SK-N-SH (cell line): ENCODE measurements around the gene HUNK. TPM values are rescaled to one million over a fixed set of nuclear protein-coding genes. Genes with fewer than 3 reads are reported as not detected.

Experiments
- CTCF ChIA-PET: fragments of 300-600, 350-600 bp; formaldehyde crosslinking; extraction: SDS; loops from one replicate; lab custom pipeline; 2021; lab: Yijun Ruan, JAX
- POLR2A ChIA-PET: fragments of 350-600 bp; sonication (Branson Sonifier 250); formaldehyde crosslinking; extraction: SDS; loops from one replicate; lab custom pipeline; 2020; ENCODE audit warnings: antibody characterized with exemption, inconsistent platforms; lab: Yijun Ruan, JAX
- DNase-seq: peaks from one replicate; pipeline ENCODE4 v3.0.0; 2012
- H2AFZ ChIP-seq: fragments of 200-600 bp; sonication (generic); 2 replicates; pipeline ENCODE4 v1.8.1; 2016; ENCODE audit warnings: antibody characterized with exemption, mild to moderate bottlenecking, low read depth
- H3F3A ChIP-seq: fragments of 200-600 bp; sonication (generic); replicated peaks from 2 replicates; pipeline ENCODE3; 2016; ENCODE audit warnings: antibody characterized with exemption, mild to moderate bottlenecking; ENCODE audit not compliant: insufficient read depth
- H3K27ac ChIP-seq, 2 experiments: fragments of 200-500 bp in 1 of 2; fragments of 200-600 bp in 1 of 2; sonication (Bioruptor generic) in 1 of 2; sonication (generic), shearing (Covaris generic) in 1 of 2; 2 replicates each; pipeline versions ENCODE4 v1.5.1 to v1.6.1; 2014 to 2016; ENCODE audit warnings: low read depth in 2 of 2, inconsistent platforms in 1 of 2, low read length in 1 of 2, mild to moderate bottlenecking in 1 of 2, mixed read lengths in 1 of 2
- H3K27me3 ChIP-seq: fragments of 200-600 bp; sonication (generic), shearing (Covaris generic); 2 replicates; pipeline ENCODE4 v1.6.1; 2016; ENCODE audit warnings: mixed run types; ENCODE audit not compliant: insufficient read depth
- H3K36me3 ChIP-seq, 2 experiments: fragments of 200-500 bp in 1 of 2; fragments of 200-600 bp in 1 of 2; sonication (Bioruptor generic) in 1 of 2; sonication (generic) in 1 of 2; replicated peaks in 1 of 2; 2 replicates each; pipeline versions ENCODE3 to v1.5.1; 2014 to 2016; ENCODE audit warnings: low read length in 1 of 2, mild to moderate bottlenecking in 1 of 2; ENCODE audit not compliant: insufficient read depth in 2 of 2, control insufficient read depth in 1 of 2
- H3K4me1 ChIP-seq, 2 experiments: fragments of 200-500 bp in 1 of 2; fragments of 200-600 bp in 1 of 2; sonication (Bioruptor generic) in 1 of 2; sonication (generic), shearing (Covaris generic) in 1 of 2; 2 replicates each; pipeline versions ENCODE4 v1.5.1 to v1.6.1; 2014 to 2016; ENCODE audit warnings: low read depth in 1 of 2, low read length in 1 of 2, mixed run types in 1 of 2; ENCODE audit not compliant: insufficient read depth in 2 of 2, control insufficient read depth in 1 of 2
- H3K4me2 ChIP-seq: fragments of 200-600 bp; sonication (generic), shearing (Covaris generic); 2 replicates; pipeline ENCODE4 v1.6.1; 2017; ENCODE audit warnings: mixed run types
- H3K4me3 ChIP-seq, 2 experiments: fragments of 200-500 bp in 1 of 2; fragments of 200-600 bp in 1 of 2; sonication (Bioruptor generic) in 1 of 2; sonication (generic), shearing (Covaris generic) in 1 of 2; 2 replicates each; pipeline versions ENCODE4 v1.5.1 to v1.8.1; 2014 to 2016; ENCODE audit warnings: low read depth in 2 of 2, inconsistent platforms in 1 of 2, low read length in 1 of 2, mild to moderate bottlenecking in 1 of 2, mixed read lengths in 1 of 2, moderate library complexity in 1 of 2
- H3K79me2 ChIP-seq: fragments of 200-600 bp; sonication (generic); 2 replicates; pipeline ENCODE4 v1.8.1; 2017; ENCODE audit warnings: mild to moderate bottlenecking; ENCODE audit not compliant: insufficient read depth
- H3K9ac ChIP-seq: fragments of 200-600 bp; sonication (generic); 2 replicates; pipeline ENCODE4 v1.6.1; 2017; ENCODE audit warnings: mixed run types
- H3K9me2 ChIP-seq: fragments of 200-600 bp; sonication (generic); 2 replicates; pipeline ENCODE4 v1.6.1; 2017; ENCODE audit warnings: mixed run types
- H3K9me3 ChIP-seq: fragments of 200-600 bp; sonication (generic); 2 replicates; pipeline ENCODE4 v1.6.1; 2017; ENCODE audit warnings: mixed run types, mild to moderate bottlenecking, moderate library complexity
- H4K20me1 ChIP-seq: fragments of 200-600 bp; sonication (generic); 2 replicates; pipeline ENCODE4 v1.6.1; 2017; ENCODE audit warnings: mild to moderate bottlenecking, mixed run types; ENCODE audit not compliant: insufficient read depth
- FOXJ3 ChIP-seq: sonication (generic); formaldehyde crosslinking; IDR thresholded peaks from 2 replicates; pipeline ENCODE4 v1.5.1; 2020; ENCODE audit warnings: mild to moderate bottlenecking, missing genetic modification reagents
- GABPA ChIP-seq: IDR thresholded peaks from 2 replicates; pipeline ENCODE4 v1.4.0; 2012; ENCODE audit warnings: low read depth, mild to moderate bottlenecking
- GATA2 ChIP-seq: sonication (generic); formaldehyde crosslinking; IDR thresholded peaks from 2 replicates; pipeline ENCODE4 v1.5.0; 2020; ENCODE audit warnings: mild to moderate bottlenecking, missing genetic modification reagents
- MEF2A ChIP-seq: IDR thresholded peaks from 2 replicates; pipeline ENCODE4 v1.4.0; 2012; ENCODE audit warnings: low read depth, borderline replicate concordance
- NRF1 ChIP-seq: IDR thresholded peaks from 2 replicates; pipeline ENCODE4 v1.6.1; 2012; ENCODE audit warnings: low read depth, mild to moderate bottlenecking, low read length
- POLR2AphosphoS5 ChIP-seq: IDR thresholded peaks from 2 replicates; pipeline ENCODE4 v1.6.1; 2012; ENCODE audit warnings: low read depth, low read length
- RAD21 ChIP-seq: IDR thresholded peaks from 2 replicates; pipeline ENCODE4 v1.6.1; 2012; ENCODE audit warnings: mild to moderate bottlenecking, low read length
- RCOR1 ChIP-seq: fragments of 150-350 bp; IDR thresholded peaks from 2 replicates; pipeline ENCODE4 v1.6.1; 2017; ENCODE audit warnings: antibody characterized with exemption, low read length
- RFX5 ChIP-seq: IDR thresholded peaks from 2 replicates; pipeline ENCODE4 v1.6.1; 2012; ENCODE audit warnings: mild to moderate bottlenecking, improper control_type of control experiment, low read length
- RXRA ChIP-seq: IDR thresholded peaks from 2 replicates; pipeline ENCODE4 v1.4.0; 2012; ENCODE audit warnings: low read depth, mild to moderate bottlenecking, borderline replicate concordance
- SIN3A ChIP-seq: IDR thresholded peaks from 2 replicates; pipeline ENCODE4 v1.6.1; 2012; ENCODE audit warnings: low read depth, mild to moderate bottlenecking, low read length, moderate library complexity, borderline replicate concordance
- SMC3 ChIP-seq: IDR thresholded peaks from 2 replicates; pipeline ENCODE4 v1.6.1; 2012; ENCODE audit warnings: low read depth, low read length, improper control_type of control experiment
- TEAD4 ChIP-seq: IDR thresholded peaks from 2 replicates; pipeline ENCODE4 v1.4.0; 2012; ENCODE audit warnings: mild to moderate bottlenecking, borderline replicate concordance; ENCODE audit not compliant: insufficient read depth
- WGBS: methylation state at CpG from one replicate; pipeline ENCODE4 v1.1.6; 2017; ENCODE audit warnings: low lambda C conversion rate; 5-methylcytosine and 5-hydroxymethylcytosine counted together
- polyA plus RNA-seq, 3 experiments: library from polyadenylated mRNA; depleted of rRNA; stranded (reverse); fragments of >200 nt; gene quantifications; 2 replicates each; pipeline ENCODE4 v1.2.3, GENCODE V29; 2012
- TF ChIP-seq, protein P1 (sequence below): fragments of 200-600 bp; sonication (generic); IDR thresholded peaks from 2 replicates; pipeline ENCODE4 v1.6.1; 2017; ENCODE audit warnings: antibody characterized with exemption, mild to moderate bottlenecking, moderate library complexity
- TF ChIP-seq, protein P2 (sequence below): fragments of 150-350 bp; IDR thresholded peaks from 2 replicates; pipeline ENCODE4 v1.6.1; 2016; ENCODE audit warnings: mild to moderate bottlenecking, low read depth, low read length
- TF ChIP-seq, protein P3 (sequence below): IDR thresholded peaks from 2 replicates; pipeline ENCODE4 v1.4.0; 2012; ENCODE audit warnings: low read depth, borderline replicate concordance

Gene HUNK
- polyA plus RNA-seq, 1 of the 3 experiments (the other 2 are of a cell fraction): 0.31 TPM

DNA sequence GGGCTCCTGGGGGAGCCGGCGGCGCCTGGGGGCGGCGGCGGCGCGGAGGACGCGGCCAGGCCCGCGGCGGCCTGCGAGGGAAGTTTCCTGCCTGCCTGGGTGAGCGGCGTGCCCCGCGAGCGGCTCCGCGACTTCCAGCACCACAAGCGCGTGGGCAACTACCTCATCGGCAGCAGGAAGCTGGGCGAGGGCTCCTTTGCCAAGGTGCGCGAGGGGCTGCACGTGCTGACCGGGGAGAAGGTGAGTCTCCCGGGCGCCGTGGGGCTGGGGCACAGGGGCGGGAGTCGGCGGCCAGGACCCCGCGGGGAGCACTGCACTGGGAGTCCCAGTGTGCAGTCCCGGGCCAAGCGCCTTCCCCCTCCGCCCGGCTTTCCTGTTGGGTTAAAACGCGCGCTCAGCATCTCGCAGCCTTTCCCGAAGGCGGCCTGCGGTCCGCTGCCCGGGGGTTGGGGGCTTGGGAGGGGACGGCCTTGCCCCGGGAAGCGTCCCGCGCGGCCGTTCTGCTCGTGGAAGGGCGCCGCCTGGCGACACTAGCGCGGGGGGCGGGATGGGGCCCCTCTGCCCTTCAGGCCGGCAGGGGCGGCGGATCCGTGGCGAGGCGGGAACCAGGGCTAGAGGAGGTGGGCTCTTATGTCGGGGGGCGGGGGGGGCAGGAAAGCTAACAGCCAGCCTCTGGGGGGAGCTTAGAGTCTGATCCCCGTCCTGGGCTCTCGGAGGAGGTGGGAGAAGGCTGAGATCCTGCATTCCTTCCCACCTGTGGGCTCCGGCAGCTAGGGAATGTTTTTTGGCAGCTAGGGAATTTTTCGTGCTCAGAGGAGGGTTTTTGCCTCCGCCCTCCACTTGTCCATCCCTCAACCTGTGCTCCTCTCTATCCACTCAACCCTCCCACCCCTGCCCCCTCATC is 1.1 kb downstream of the HUNK start:
- Histone ChIP-seq H3K4me2 (peak overlapping the region; percentile 99), H3K36me3 (no peaks in the 10 kb centered on the region), H3K79me2 (no peaks in the 10 kb centered on the region; the same call in 1 of the 2 replicates), H3F3A (no peaks in the 10 kb centered on the region), H3K27ac (peak overlapping the region in 1 of 2 experiments; percentile 34; a peak in 1 of 4 replicates), H3K9ac (peak overlapping the region; percentile 46; the same call in 1 of the 2 replicates), H3K4me3 (peak overlapping the region; percentile 55 to 75; a peak in 3 of 4 replicates), H3K9me3 (no peaks in the 10 kb centered on the region), H3K9me2 (no peaks in the 10 kb centered on the region), H3K27me3 (peaks cover 5% of the 10 kb centered on the region), H4K20me1 (no peaks in the 10 kb centered on the region), H3K4me1 (peaks cover 0 to 20% of the 10 kb centered on the region in 2 experiments; a peak in 1 of 4 replicates), H2AFZ (peak overlapping the region; percentile 72; the same call in 1 of the 2 replicates)
- ChIA-PET POLR2A (interaction anchor here (1.3 kb wide), 1 partner anchor 383 kb away, joined by 8 read pairs; no protein-coding TSS in a partner anchor), CTCF (interaction anchor here (0.7 to 8.6 kb wide), 28 partner anchors 8 to 486 kb away, joined by 3 to 75 read pairs (median 4); no protein-coding TSS in a partner anchor)
- 46% methylated on average over 3 of the region's 77 CpGs for WGBS
- no peak for TF ChIP-seq FOXJ3 (CRISPR knock-in tag)
- no peak for TF ChIP-seq GABPA
- 0 out of 2 replicates have a peak, but pooled peaks have one; percentile 17 for TF ChIP-seq GATA2 (CRISPR knock-in tag)
- no peak for TF ChIP-seq RFX5
- TF ChIP-seq MEF2A: no peak
- peak; percentile 40; the same call in 1 of the 2 replicates for TF ChIP-seq SMC3
- TF ChIP-seq, protein P1, sequence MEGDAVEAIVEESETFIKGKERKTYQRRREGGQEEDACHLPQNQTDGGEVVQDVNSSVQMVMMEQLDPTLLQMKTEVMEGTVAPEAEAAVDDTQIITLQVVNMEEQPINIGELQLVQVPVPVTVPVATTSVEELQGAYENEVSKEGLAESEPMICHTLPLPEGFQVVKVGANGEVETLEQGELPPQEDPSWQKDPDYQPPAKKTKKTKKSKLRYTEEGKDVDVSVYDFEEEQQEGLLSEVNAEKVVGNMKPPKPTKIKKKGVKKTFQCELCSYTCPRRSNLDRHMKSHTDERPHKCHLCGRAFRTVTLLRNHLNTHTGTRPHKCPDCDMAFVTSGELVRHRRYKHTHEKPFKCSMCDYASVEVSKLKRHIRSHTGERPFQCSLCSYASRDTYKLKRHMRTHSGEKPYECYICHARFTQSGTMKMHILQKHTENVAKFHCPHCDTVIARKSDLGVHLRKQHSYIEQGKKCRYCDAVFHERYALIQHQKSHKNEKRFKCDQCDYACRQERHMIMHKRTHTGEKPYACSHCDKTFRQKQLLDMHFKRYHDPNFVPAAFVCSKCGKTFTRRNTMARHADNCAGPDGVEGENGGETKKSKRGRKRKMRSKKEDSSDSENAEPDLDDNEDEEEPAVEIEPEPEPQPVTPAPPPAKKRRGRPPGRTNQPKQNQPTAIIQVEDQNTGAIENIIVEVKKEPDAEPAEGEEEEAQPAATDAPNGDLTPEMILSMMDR: peak; percentile 61
- peak; percentile 39; the same call in 1 of the 2 replicates for TF ChIP-seq RAD21
- peak; percentile 91 for DNase-seq

DNA sequence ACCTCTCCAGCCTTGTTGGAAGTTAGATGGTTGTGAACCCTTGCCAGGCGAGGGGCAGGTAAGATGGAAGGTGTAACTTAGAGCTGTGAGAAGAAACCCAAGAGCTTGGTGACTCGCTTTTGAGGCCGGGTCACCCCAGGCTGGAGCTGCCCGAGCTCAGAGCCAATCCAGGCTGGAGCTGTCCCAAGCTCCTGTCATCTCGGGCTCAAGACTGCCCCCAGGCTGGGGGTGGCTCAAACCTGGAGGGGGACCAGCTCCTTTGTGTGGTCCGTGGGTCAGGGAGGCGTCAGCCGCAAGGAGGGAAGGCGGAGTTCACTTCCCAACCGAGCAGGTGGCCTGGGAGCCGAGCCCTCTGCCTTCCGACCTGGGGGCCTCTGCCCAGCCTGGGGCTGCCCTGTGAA is 2.0 kb downstream of the HUNK start:
- 87% methylated on average over 6 of the region's 12 CpGs for WGBS

More for the DNA sequence above, 2.0 kb downstream of the HUNK start:
- Histone ChIP-seq H3K79me2 (no peaks in the 10 kb centered on the region; the same call in 1 of the 2 replicates), H3K9me3 (no peaks in the 10 kb centered on the region), H3K9ac (no peak overlapping the region), H3K9me2 (no peaks in the 10 kb centered on the region), H3K4me3 (peak overlapping the region in 1 of 2 experiments; percentile 55; a peak in 2 of 4 replicates), H3K4me2 (0 out of 2 replicates have a peak overlapping the region, but pooled peaks have one; percentile 99), H3K4me1 (peaks cover 0 to 19% of the 10 kb centered on the region in 2 experiments; a peak in 1 of 4 replicates), H4K20me1 (no peaks in the 10 kb centered on the region), H3K27me3 (peaks cover 5% of the 10 kb centered on the region), H3K36me3 (no peaks in the 10 kb centered on the region), H3K27ac (no peak overlapping the region), H2AFZ (no peak overlapping the region), H3F3A (no peaks in the 10 kb centered on the region)
- no peak for DNase-seq
- ChIA-PET CTCF (interaction anchor here (0.7 to 8.6 kb wide), 21 partner anchors 9 to 485 kb away, joined by 3 to 75 read pairs (median 4); no protein-coding TSS in a partner anchor), POLR2A (no interaction called here)
- TF ChIP-seq POLR2AphosphoS5 (no peak), RAD21 (no peak), TEAD4 (no peak), RXRA (no peak), RCOR1 (no peak), NRF1 (no peak), SIN3A (no peak)
- TF ChIP-seq, protein P2, sequence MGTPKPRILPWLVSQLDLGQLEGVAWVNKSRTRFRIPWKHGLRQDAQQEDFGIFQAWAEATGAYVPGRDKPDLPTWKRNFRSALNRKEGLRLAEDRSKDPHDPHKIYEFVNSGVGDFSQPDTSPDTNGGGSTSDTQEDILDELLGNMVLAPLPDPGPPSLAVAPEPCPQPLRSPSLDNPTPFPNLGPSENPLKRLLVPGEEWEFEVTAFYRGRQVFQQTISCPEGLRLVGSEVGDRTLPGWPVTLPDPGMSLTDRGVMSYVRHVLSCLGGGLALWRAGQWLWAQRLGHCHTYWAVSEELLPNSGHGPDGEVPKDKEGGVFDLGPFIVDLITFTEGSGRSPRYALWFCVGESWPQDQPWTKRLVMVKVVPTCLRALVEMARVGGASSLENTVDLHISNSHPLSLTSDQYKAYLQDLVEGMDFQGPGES: no peak
- TF ChIP-seq, protein P1: no peak
- TF ChIP-seq, protein P3, sequence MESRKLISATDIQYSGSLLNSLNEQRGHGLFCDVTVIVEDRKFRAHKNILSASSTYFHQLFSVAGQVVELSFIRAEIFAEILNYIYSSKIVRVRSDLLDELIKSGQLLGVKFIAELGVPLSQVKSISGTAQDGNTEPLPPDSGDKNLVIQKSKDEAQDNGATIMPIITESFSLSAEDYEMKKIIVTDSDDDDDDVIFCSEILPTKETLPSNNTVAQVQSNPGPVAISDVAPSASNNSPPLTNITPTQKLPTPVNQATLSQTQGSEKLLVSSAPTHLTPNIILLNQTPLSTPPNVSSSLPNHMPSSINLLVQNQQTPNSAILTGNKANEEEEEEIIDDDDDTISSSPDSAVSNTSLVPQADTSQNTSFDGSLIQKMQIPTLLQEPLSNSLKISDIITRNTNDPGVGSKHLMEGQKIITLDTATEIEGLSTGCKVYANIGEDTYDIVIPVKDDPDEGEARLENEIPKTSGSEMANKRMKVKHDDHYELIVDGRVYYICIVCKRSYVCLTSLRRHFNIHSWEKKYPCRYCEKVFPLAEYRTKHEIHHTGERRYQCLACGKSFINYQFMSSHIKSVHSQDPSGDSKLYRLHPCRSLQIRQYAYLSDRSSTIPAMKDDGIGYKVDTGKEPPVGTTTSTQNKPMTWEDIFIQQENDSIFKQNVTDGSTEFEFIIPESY: no peak
